Right lobe of liver (tissue), 4 donors: ENCODE data around the gene ANKS4B.

ENCODE experiments used
- POLR2A ChIP-seq: fragments of 450-650 bp; IDR thresholded peaks from one replicate; pipeline ENCODE4 v1.6.1; 2017; ENCODE audit warnings: antibody characterized with exemption, mild to moderate bottlenecking
- TF ChIP-seq, protein P1 (sequence below), 4 donors: fragments of 200-600 bp in 3 of 4; fragments of 450-650 bp in 1 of 4; IDR thresholded peaks; one replicate each; pipeline versions ENCODE4 v1.5.1 to v1.8.0; 2016 to 2022; ENCODE audit warnings: antibody characterized with exemption in 4 of 4, mild to moderate bottlenecking in 2 of 4
- donor health status: DM: no; HTN: no; CAD: no.
- donor health status: DM: no; HTN: no; CAD: no.
- donor health status: DM: no; HTN: yes; CAD: no.

- TF ChIP-seq, protein P1, sequence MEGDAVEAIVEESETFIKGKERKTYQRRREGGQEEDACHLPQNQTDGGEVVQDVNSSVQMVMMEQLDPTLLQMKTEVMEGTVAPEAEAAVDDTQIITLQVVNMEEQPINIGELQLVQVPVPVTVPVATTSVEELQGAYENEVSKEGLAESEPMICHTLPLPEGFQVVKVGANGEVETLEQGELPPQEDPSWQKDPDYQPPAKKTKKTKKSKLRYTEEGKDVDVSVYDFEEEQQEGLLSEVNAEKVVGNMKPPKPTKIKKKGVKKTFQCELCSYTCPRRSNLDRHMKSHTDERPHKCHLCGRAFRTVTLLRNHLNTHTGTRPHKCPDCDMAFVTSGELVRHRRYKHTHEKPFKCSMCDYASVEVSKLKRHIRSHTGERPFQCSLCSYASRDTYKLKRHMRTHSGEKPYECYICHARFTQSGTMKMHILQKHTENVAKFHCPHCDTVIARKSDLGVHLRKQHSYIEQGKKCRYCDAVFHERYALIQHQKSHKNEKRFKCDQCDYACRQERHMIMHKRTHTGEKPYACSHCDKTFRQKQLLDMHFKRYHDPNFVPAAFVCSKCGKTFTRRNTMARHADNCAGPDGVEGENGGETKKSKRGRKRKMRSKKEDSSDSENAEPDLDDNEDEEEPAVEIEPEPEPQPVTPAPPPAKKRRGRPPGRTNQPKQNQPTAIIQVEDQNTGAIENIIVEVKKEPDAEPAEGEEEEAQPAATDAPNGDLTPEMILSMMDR (IDR thresholded peaks at IDR 0.05): peak; percentile 80 to 89 (median 88)
- peak; percentile 60 for TF ChIP-seq POLR2A
Observed at GRCh38 chr16:21300309-21301167, 67.0 kb downstream of the ANKS4B start.
